PFSK-1 (cell line): ENCODE results near the gene GABBR2.

Experiments
- FOXP2 ChIP-seq: optimal IDR thresholded peaks from 2 replicates; pipeline ENCODE3; 2011; ENCODE audit warnings: borderline replicate concordance, control low read depth, inconsistent platforms; ENCODE audit not compliant: insufficient read depth; ENCODE audit errors: extremely low read length, extremely low read depth
- POLR2AphosphoS5 ChIP-seq: IDR thresholded peaks from 2 replicates; pipeline ENCODE4 v1.6.1; 2012; ENCODE audit warnings: low read depth, mild to moderate bottlenecking, control low read depth, low read length, moderate library complexity
- SIN3A ChIP-seq: IDR thresholded peaks from 2 replicates; pipeline ENCODE4 v1.6.1; 2012; ENCODE audit warnings: mild to moderate bottlenecking, low read length, moderate library complexity, borderline replicate concordance; ENCODE audit not compliant: insufficient read depth
- TAF1 ChIP-seq: IDR thresholded peaks from 2 replicates; pipeline ENCODE4 v1.6.1; 2012; ENCODE audit warnings: low read length, control low read depth, borderline replicate concordance; ENCODE audit not compliant: insufficient read depth
- TF ChIP-seq, protein P1 (sequence below), 2 experiments: IDR thresholded peaks; 2 replicates each; pipeline versions ENCODE4 v1.6.1 to v1.8.0; 2011 to 2012; ENCODE audit warnings: low read depth in 2 of 2, low read length in 2 of 2, control low read depth in 1 of 2, inconsistent platforms in 1 of 2, mild to moderate bottlenecking in 1 of 2, moderate library complexity in 1 of 2; ENCODE audit not compliant: insufficient read depth in 1 of 2

GABBR2 gene

DNA sequence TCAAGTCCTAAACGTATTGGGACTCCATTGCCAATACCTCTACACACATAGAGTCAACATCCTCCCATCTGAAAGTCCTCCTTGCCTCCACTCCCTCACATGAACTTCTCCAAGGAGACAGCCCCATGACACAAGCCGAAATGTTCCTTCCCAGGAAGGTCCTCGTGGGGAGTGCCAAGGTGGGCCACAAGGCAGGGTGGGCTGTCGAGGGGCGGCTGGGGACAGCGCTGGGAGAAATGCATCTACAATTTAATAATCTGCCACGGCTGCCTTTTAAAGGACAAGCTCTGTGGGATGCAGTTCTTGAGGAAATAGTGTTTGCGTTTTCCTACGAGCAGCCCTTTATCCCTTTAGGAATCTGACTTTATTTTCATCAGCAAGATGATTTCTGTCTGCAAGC is 138.7 kb downstream of the GABBR2 start:
- TF ChIP-seq FOXP2 = no peak
- TF ChIP-seq POLR2AphosphoS5 = no peak
- no peak for TF ChIP-seq TAF1
- TF ChIP-seq, protein P1, sequence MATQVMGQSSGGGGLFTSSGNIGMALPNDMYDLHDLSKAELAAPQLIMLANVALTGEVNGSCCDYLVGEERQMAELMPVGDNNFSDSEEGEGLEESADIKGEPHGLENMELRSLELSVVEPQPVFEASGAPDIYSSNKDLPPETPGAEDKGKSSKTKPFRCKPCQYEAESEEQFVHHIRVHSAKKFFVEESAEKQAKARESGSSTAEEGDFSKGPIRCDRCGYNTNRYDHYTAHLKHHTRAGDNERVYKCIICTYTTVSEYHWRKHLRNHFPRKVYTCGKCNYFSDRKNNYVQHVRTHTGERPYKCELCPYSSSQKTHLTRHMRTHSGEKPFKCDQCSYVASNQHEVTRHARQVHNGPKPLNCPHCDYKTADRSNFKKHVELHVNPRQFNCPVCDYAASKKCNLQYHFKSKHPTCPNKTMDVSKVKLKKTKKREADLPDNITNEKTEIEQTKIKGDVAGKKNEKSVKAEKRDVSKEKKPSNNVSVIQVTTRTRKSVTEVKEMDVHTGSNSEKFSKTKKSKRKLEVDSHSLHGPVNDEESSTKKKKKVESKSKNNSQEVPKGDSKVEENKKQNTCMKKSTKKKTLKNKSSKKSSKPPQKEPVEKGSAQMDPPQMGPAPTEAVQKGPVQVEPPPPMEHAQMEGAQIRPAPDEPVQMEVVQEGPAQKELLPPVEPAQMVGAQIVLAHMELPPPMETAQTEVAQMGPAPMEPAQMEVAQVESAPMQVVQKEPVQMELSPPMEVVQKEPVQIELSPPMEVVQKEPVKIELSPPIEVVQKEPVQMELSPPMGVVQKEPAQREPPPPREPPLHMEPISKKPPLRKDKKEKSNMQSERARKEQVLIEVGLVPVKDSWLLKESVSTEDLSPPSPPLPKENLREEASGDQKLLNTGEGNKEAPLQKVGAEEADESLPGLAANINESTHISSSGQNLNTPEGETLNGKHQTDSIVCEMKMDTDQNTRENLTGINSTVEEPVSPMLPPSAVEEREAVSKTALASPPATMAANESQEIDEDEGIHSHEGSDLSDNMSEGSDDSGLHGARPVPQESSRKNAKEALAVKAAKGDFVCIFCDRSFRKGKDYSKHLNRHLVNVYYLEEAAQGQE (IDR thresholded peaks at IDR 0.05; ENCODE audit: insufficient read depth in 1 of 2, low read depth in 2 of 2, low read length in 2 of 2) = no peak

DNA sequence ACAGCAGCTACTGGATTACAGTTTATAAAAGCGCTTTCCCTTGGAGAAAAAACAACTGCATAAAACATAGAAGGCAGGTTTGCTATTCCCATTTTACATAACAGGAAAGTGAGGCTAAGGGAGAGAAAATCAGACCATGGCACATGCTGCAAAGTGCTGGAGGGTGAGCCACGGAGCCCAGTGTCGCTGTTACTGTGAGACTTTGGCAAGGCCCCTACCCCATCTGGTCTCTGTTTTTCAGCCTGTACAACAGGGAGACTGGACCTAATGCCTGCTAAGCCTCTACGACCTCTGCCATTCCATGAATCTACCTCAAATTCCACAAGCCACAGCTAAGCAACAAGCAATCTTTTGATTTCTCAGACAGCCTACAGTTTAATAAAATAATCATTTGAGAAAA is 139.2 kb downstream of the GABBR2 start:
- TF ChIP-seq, protein P1 (IDR thresholded peaks at IDR 0.05; ENCODE audit: insufficient read depth in 1 of 2, low read depth in 2 of 2, low read length in 2 of 2) = no peak
- TF ChIP-seq FOXP2 = no peak
- TF ChIP-seq POLR2AphosphoS5 = no peak
- TF ChIP-seq TAF1 = no peak
- no peak for TF ChIP-seq SIN3A

DNA sequence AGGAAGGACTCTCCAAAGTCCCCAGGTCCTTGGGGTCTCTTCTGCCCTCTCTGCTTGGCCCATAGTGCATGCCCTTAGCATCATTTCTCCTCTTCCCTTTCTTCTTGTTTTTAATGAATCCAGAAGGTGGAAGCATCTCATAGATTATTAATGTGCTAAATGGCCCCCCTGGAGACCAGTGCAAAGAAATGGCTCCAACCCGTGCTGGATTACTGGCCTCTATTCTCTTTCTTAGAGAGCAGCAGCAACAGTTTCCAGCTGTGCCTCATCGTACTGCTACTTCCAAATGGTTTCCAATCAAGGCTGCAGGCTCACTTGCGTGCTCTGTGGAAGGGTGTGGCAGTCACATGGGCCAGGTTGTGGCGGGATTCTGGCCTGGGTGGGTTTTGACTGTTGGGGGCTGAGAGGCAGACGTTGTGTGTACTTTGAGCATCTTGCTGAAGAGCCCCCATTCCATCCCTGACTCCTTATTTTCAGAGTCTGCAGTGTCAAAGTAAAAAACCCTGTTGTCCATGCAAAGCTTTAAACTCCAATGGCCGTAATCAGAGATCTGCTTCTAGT is 139.7 kb downstream of the GABBR2 start:
- TF ChIP-seq POLR2AphosphoS5 = no peak
- TF ChIP-seq SIN3A = no peak
- no peak for TF ChIP-seq TAF1
- TF ChIP-seq FOXP2 = no peak
- TF ChIP-seq, protein P1 (IDR thresholded peaks at IDR 0.05; ENCODE audit: insufficient read depth in 1 of 2, low read depth in 2 of 2, low read length in 2 of 2) = no peak

DNA sequence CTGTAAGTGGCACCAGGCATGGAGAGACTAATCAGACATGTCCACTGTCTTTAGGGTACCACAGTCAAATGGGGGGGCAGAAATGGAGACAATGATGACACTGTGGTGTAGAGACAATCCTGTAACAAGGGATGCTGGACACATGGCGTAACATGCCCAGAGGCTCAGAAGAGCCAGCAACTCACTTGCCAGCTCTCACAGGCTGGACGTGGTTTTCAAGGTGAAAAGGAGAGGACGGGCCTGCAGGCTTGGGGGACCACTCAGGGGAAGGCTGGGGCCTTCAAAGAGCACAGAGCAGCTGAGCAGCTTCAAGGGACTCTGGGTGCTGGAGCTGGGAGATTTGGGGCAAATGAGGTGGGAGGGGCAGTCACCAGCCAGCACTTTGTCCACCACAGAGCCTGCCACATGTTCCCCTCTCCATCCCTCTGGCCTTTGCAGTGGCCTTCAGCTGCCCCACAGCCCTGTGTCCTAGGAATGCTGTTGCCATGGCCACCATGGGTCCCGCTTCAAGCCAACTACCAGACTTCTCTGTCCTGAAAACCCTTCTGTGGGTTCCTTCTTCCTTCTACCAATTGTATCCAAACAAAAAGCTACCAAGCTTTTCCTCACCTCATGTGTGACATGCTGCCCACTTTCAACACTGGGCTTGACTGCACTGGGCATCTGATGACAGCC is 140.4 kb downstream of the GABBR2 start:
- no peak for TF ChIP-seq SIN3A
- TF ChIP-seq TAF1 = no peak
- TF ChIP-seq FOXP2 = no peak
- TF ChIP-seq POLR2AphosphoS5 = no peak
- TF ChIP-seq, protein P1 (IDR thresholded peaks at IDR 0.05; ENCODE audit: insufficient read depth in 1 of 2, low read depth in 2 of 2, low read length in 2 of 2) = no peak
